Parathyroid adenoma (tissue), 2 donors: ENCODE results near the gene IL22RA2.

ENCODE experiments used
- H2AFZ ChIP-seq: fragments of 300-600 bp; sonication (generic); one replicate; pipeline ENCODE4 v1.7.0; 2017; ENCODE audit warnings: antibody characterized with exemption, mild to moderate bottlenecking
- H3K27ac ChIP-seq: fragments of 300-600 bp; sonication (generic); one replicate; pipeline ENCODE4 v1.7.0; 2017
- H3K27me3 ChIP-seq: fragments of 300-600 bp; sonication (generic); one replicate; pipeline ENCODE4 v1.7.0; 2017; ENCODE audit warnings: low read length; ENCODE audit not compliant: control insufficient read depth, insufficient read depth
- H3K36me3 ChIP-seq: fragments of 300-600 bp; sonication (generic); one replicate; pipeline ENCODE4 v1.7.0; 2017; ENCODE audit warnings: low read length; ENCODE audit not compliant: control insufficient read depth, insufficient read depth
- H3K4me1 ChIP-seq: fragments of 300-600 bp; sonication (generic); one replicate; pipeline ENCODE4 v1.7.0; 2017; ENCODE audit warnings: control low read depth
- H3K4me2 ChIP-seq: fragments of 300-600 bp; sonication (generic); one replicate; pipeline ENCODE4 v1.7.0; 2017; ENCODE audit warnings: low read length
- H3K4me3 ChIP-seq: fragments of 300-600 bp; sonication (generic); one replicate; pipeline ENCODE4 v1.7.0; 2017; ENCODE audit warnings: low read depth, low read length
- H3K79me2 ChIP-seq: fragments of 300-600 bp; sonication (generic); one replicate; pipeline ENCODE4 v1.7.0; 2017; ENCODE audit warnings: control low read depth
- H3K9ac ChIP-seq: fragments of 300-600 bp; sonication (generic); one replicate; pipeline ENCODE4 v1.7.0; 2017; ENCODE audit warnings: mild to moderate bottlenecking
- H3K9me3 ChIP-seq: fragments of 300-600 bp; sonication (generic); one replicate; pipeline ENCODE4 v1.7.0; 2017; ENCODE audit warnings: low read length; ENCODE audit not compliant: control insufficient read depth
- CTCF ChIP-seq: fragments of 300-600 bp; sonication (generic); IDR thresholded peaks from one replicate; pipeline ENCODE4 v1.7.0; 2017; ENCODE audit warnings: antibody characterized with exemption, mild to moderate bottlenecking
- donor health status: primary hyperparathyroidism.

Gene IL22RA2

GRCh38 chr6:137214931-137215330 lies 41.5 kb upstream of the IL22RA2 start:
- Histone ChIP-seq H3K27ac (no peak overlapping the region), H3K36me3 (no peaks in the 10 kb centered on the region), H3K4me1 (peaks cover 22% of the 10 kb centered on the region), H2AFZ (no peak overlapping the region), H3K79me2 (peaks cover 36% of the 10 kb centered on the region), H3K4me2 (no peak overlapping the region), H3K4me3 (no peak overlapping the region), H3K9ac (no peak overlapping the region), H3K27me3 (no peaks in the 10 kb centered on the region), H3K9me3 (no peaks in the 10 kb centered on the region)
- no peak for TF ChIP-seq CTCF

GRCh38 chr6:137213813-137214212 lies 40.4 kb upstream of the IL22RA2 start:
- H3K4me1 ChIP-seq: peaks cover 18% of the 10 kb centered on the region
- H3K36me3 ChIP-seq: no peaks in the 10 kb centered on the region
- no peaks in the 10 kb centered on the region for H3K27me3 ChIP-seq
- H3K9ac ChIP-seq: no peak overlapping the region
- H3K79me2 ChIP-seq: peaks cover 28% of the 10 kb centered on the region
- no peak for TF ChIP-seq CTCF
- no peak overlapping the region for H3K27ac ChIP-seq
- no peaks in the 10 kb centered on the region for H3K9me3 ChIP-seq
- peak overlapping the region; percentile 16 for H3K4me2 ChIP-seq
- no peak overlapping the region for H3K4me3 ChIP-seq
- no peak overlapping the region for H2AFZ ChIP-seq

- Histone ChIP-seq H3K4me3 (no peak overlapping the region), H3K4me1 (peaks cover 18% of the 10 kb centered on the region)
These were observed 39.9 kb upstream of the IL22RA2 start for GRCh38 chr6:137213331-137213740.

GRCh38 chr6:137211910-137212309 lies 38.5 kb upstream of the IL22RA2 start:
- Histone ChIP-seq H3K27me3 (no peaks in the 10 kb centered on the region), H3K36me3 (no peaks in the 10 kb centered on the region), H3K9me3 (no peaks in the 10 kb centered on the region), H3K79me2 (peaks cover 14% of the 10 kb centered on the region), H2AFZ (no peak overlapping the region), H3K4me1 (peaks cover 11% of the 10 kb centered on the region), H3K27ac (no peak overlapping the region), H3K4me2 (no peak overlapping the region), H3K4me3 (no peak overlapping the region), H3K9ac (no peak overlapping the region)
- no peak for TF ChIP-seq CTCF

More at GRCh38 chr6:137213331-137213740, 39.9 kb upstream of the IL22RA2 start:
- H3K79me2 ChIP-seq: peaks cover 23% of the 10 kb centered on the region
- no peaks in the 10 kb centered on the region for H3K36me3 ChIP-seq
- H2AFZ ChIP-seq: no peak overlapping the region
- H3K27ac ChIP-seq: no peak overlapping the region
- H3K27me3 ChIP-seq: no peaks in the 10 kb centered on the region
- H3K9me3 ChIP-seq: no peaks in the 10 kb centered on the region
- no peak for TF ChIP-seq CTCF
- peak overlapping the region; percentile 16 for H3K4me2 ChIP-seq
- H3K9ac ChIP-seq: no peak overlapping the region

GRCh38 chr6:137210903-137211302 lies 37.5 kb upstream of the IL22RA2 start:
- no peak overlapping the region for H2AFZ ChIP-seq
- no peaks in the 10 kb centered on the region for H3K36me3 ChIP-seq
- no peak overlapping the region for H3K4me2 ChIP-seq
- H3K9ac ChIP-seq: no peak overlapping the region
- TF ChIP-seq CTCF: no peak
- H3K4me3 ChIP-seq: no peak overlapping the region
- H3K27ac ChIP-seq: no peak overlapping the region
- H3K4me1 ChIP-seq: peaks cover 9% of the 10 kb centered on the region
- H3K27me3 ChIP-seq: no peaks in the 10 kb centered on the region
- H3K79me2 ChIP-seq: peaks cover 11% of the 10 kb centered on the region
- no peaks in the 10 kb centered on the region for H3K9me3 ChIP-seq
